ENCODE measurements around the gene CHST11.
"Not testable (repeated sequence)": the region's sequence is repeated elsewhere in the genome, so short reads cannot be mapped to it uniquely, and the experiment has no call there.

DNA sequence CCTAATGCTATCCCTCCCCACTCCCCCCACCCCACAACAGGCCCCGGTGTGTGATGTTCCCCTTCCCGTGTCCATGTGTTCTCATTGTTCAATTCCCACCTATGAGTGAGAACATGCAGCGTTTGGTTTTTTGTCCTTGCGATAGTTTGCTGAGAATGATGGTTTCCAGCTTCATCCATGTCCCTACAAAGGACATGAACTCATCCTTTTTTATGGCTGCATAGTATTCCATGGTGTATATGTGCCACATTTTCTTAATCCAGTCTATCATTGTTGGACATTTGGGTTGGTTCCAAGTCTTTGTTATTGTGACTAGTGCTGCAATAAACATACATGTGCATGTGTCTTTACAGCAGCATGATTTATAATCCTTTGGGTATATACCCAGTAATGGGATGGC is 349.4 kb downstream of the CHST11 start:
- TF ChIP-seq, protein P1, sequence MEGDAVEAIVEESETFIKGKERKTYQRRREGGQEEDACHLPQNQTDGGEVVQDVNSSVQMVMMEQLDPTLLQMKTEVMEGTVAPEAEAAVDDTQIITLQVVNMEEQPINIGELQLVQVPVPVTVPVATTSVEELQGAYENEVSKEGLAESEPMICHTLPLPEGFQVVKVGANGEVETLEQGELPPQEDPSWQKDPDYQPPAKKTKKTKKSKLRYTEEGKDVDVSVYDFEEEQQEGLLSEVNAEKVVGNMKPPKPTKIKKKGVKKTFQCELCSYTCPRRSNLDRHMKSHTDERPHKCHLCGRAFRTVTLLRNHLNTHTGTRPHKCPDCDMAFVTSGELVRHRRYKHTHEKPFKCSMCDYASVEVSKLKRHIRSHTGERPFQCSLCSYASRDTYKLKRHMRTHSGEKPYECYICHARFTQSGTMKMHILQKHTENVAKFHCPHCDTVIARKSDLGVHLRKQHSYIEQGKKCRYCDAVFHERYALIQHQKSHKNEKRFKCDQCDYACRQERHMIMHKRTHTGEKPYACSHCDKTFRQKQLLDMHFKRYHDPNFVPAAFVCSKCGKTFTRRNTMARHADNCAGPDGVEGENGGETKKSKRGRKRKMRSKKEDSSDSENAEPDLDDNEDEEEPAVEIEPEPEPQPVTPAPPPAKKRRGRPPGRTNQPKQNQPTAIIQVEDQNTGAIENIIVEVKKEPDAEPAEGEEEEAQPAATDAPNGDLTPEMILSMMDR (conservative IDR thresholded peaks at IDR 0.05 in 1 of 2, IDR thresholded peaks at IDR 0.05 in 1 of 2; ENCODE audit: extremely low read depth in 1 of 2, insufficient read depth in 1 of 2, low read depth in 1 of 2, low read length in 2 of 2) = not testable (repeated sequence)
- not testable (repeated sequence) for TF ChIP-seq EZH2 (IDR thresholded peaks at IDR 0.05; ENCODE audit: borderline replicate concordance, low read length)
